Left lung (tissue), 10 donors: ENCODE measurements around the gene CPM. TPM values are rescaled to one million over a fixed set of nuclear protein-coding genes. Genes with fewer than 3 reads are reported as not detected.

Experiments
- ATAC-seq: fragments of 200-7000 bp; cut with Tn5 transposase; one replicate; pipeline ENCODE4 v1.9.1; 2020; ENCODE audit warnings: moderate library complexity
- DNase-seq, 4 donors: peaks; one replicate each; pipeline ENCODE4 v3.0.0-alpha.2; 2013 to 2020
- H3K27ac ChIP-seq, 2 donors: fragments of 200-600 bp; sonication (generic) in 1 of 2; one replicate each; pipeline versions ENCODE4 v1.5.0 to v1.8.0; 2020 to 2021
- H3K27me3 ChIP-seq, 2 donors: fragments of 200-600 bp; sonication (generic) in 1 of 2; one replicate each; pipeline versions ENCODE4 v1.5.0 to v1.8.0; 2020 to 2021
- H3K36me3 ChIP-seq, 2 donors: fragments of 200-600 bp; sonication (generic) in 1 of 2; one replicate each; pipeline versions ENCODE4 v1.5.0 to v1.8.0; 2020 to 2021
- H3K4me1 ChIP-seq, 2 donors: fragments of 200-600 bp; one replicate each; pipeline ENCODE4 v1.8.0; 2021
- H3K4me3 ChIP-seq, 2 donors: fragments of 200-600 bp; sonication (generic) in 1 of 2; one replicate each; pipeline versions ENCODE4 v1.5.0 to v1.8.0; 2020 to 2021; ENCODE audit warnings: mild to moderate bottlenecking in 1 of 2
- H3K9me3 ChIP-seq, 2 donors: fragments of 200-600 bp; sonication (generic) in 1 of 2; one replicate each; pipeline versions ENCODE4 v1.5.0 to v1.8.0; 2020 to 2021
- intact Hi-C, 2 donors: fragments of 100-400 bp; cut with DNase I; formaldehyde crosslinking; loops; one replicate each; pipeline versions ENCODE4 v1.11.2 to v1.14.2; 2022
- polyA plus RNA-seq, 6 donors: library from polyadenylated mRNA; unstranded; fragments of 120-200 nt; gene quantifications; one replicate each; pipeline ENCODE4 v1.2.1, GENCODE V29; 2013; ENCODE audit not compliant: insufficient read length in 6 of 6
- total RNA-seq, 2 donors: library from RNA; stranded (reverse); fragmentation: NEBNext Ultra II Directional; extraction: Animal tissue kit (Norgen Biotek cat#: 25700); gene quantifications; one replicate each; pipeline ENCODE4 v1.2.1, GENCODE V29; 2021
- TF ChIP-seq, protein P1 (sequence below), 2 donors: fragments of 200-600 bp; sonication (generic) in 1 of 2; IDR thresholded peaks; one replicate each; pipeline versions ENCODE4 v1.5.0 to v1.8.0; 2021; ENCODE audit warnings: antibody characterized with exemption in 2 of 2
- donor health status: DM: no; HTN: yes; CAD: no.
- donor health status: DM: no; HTN: no; CAD: no.

The CPM gene
- total and polyA plus RNA-seq, 8 donors = 180 to 708 (median 336) TPM

DNA sequence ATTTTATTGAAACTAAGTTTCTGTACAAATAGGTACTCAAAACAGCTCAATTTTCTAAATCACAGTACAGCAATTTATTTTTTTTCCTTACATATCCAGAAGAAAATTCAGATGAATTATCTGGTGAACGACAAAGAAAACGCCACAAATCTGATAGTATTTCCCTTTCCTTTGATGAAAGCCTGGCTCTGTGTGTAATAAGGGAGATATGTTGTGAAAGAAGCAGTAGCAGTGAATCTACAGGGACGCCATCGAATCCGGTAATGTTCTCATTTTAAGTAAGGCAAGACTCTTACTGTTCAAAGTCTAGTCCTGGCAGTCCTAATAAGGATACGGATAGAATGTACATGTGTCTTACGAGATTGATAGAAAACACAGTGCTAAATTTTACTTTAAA, 104.3 kb downstream of the CPM start:
- Histone ChIP-seq H3K36me3 (peaks cover 0 to 93% of the 10 kb centered on the region in 2 donors), H3K9me3 (no peaks in the 10 kb centered on the region), H3K4me3 (no peak overlapping the region), H3K27ac (no peak overlapping the region), H3K4me1 (no peaks in the 10 kb centered on the region), H3K27me3 (no peaks in the 10 kb centered on the region)
- ATAC-seq (no peak), DNase-seq (no peak)
- intact Hi-C loops = no loop called here
- TF ChIP-seq, protein P1, sequence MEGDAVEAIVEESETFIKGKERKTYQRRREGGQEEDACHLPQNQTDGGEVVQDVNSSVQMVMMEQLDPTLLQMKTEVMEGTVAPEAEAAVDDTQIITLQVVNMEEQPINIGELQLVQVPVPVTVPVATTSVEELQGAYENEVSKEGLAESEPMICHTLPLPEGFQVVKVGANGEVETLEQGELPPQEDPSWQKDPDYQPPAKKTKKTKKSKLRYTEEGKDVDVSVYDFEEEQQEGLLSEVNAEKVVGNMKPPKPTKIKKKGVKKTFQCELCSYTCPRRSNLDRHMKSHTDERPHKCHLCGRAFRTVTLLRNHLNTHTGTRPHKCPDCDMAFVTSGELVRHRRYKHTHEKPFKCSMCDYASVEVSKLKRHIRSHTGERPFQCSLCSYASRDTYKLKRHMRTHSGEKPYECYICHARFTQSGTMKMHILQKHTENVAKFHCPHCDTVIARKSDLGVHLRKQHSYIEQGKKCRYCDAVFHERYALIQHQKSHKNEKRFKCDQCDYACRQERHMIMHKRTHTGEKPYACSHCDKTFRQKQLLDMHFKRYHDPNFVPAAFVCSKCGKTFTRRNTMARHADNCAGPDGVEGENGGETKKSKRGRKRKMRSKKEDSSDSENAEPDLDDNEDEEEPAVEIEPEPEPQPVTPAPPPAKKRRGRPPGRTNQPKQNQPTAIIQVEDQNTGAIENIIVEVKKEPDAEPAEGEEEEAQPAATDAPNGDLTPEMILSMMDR (IDR thresholded peaks at IDR 0.05) = no peak

DNA sequence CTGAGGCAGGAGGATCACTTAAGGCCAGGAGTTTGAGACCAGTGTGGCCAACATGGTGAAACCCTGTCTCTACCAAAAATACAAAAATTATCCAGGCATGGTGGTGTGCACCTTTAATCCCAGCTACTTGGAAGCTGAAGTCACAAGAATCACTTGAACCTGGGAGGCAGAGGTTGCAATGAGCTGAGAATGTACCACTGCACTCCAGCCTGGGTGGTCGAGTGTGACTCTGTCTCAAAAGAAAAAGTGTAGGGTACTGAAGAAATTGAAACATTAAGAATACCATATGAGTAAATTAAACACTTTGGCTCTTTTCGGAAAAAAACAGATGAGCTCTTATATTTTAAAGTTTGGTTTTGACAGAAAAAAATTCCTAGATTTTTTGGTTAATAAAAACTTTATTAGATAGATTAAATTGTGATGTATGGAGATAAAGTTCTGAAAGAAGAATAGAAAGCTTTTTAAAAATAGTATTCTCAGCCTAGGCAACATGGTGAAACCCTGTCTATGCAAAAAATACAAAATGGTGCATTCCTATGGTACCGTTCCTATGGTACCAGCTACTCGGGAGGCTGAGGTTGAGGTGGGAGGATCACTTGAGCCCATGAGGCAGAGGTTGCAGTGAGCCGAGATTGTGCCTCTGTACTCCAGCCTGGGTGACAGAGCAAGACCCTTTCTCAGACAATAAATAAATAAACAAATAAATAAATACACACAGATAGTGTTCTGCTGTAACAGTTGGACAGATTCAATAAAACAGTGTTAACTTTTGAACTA, 104.9 kb downstream of the CPM start:
- peaks cover 0 to 96% of the 10 kb centered on the region in 2 donors for H3K36me3 ChIP-seq
- ATAC-seq = no peak
- H3K27ac ChIP-seq = no peak overlapping the region
- TF ChIP-seq, protein P1 (IDR thresholded peaks at IDR 0.05) = no peak
- H3K9me3 ChIP-seq = no peaks in the 10 kb centered on the region
- H3K27me3 ChIP-seq = no peaks in the 10 kb centered on the region
- no peaks in the 10 kb centered on the region for H3K4me1 ChIP-seq
- H3K4me3 ChIP-seq = no peak overlapping the region
- intact Hi-C loops = no loop called here
- DNase-seq = no peak

DNA sequence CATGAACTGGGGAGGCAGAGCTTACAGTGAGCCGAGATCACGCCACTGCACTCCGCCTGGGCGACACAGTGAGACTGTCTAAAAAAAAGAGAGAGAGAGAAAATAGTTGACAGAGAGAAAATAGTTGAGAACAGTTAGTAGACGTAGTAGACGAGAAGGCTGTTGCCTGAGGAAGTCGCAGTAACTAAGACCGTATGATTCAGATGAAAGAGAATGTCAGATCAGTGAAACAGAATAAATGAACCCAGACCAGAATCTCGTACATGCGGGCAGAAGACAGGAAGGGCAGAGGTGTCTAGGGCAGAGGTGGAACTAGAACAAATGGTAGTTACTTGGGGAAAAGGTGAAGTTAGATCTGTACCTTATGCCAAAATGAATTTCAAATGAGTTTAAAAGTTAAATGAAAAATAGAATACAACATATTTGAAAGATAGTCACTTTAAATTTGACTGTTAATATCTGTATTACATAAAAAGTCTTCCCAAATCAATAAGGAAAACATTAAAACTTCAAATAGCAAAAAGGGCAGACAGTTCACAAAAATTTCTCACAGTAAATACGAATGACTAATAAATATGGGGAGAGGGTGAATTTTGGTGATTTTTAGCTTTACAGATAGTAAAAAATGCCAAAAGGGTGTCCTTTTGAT, 107.3 kb downstream of the CPM start:
- H3K4me3 ChIP-seq = no peak overlapping the region
- no peaks in the 10 kb centered on the region for H3K27me3 ChIP-seq
- intact Hi-C loops = no loop called here
- H3K4me1 ChIP-seq = peaks cover 0 to 11% of the 10 kb centered on the region in 2 donors
- no peak for ATAC-seq
- H3K27ac ChIP-seq = no peak overlapping the region
- H3K9me3 ChIP-seq = no peaks in the 10 kb centered on the region
- peaks cover 0 to 98% of the 10 kb centered on the region in 2 donors for H3K36me3 ChIP-seq
- TF ChIP-seq, protein P1 (IDR thresholded peaks at IDR 0.05) = no peak
- DNase-seq = no peak

DNA sequence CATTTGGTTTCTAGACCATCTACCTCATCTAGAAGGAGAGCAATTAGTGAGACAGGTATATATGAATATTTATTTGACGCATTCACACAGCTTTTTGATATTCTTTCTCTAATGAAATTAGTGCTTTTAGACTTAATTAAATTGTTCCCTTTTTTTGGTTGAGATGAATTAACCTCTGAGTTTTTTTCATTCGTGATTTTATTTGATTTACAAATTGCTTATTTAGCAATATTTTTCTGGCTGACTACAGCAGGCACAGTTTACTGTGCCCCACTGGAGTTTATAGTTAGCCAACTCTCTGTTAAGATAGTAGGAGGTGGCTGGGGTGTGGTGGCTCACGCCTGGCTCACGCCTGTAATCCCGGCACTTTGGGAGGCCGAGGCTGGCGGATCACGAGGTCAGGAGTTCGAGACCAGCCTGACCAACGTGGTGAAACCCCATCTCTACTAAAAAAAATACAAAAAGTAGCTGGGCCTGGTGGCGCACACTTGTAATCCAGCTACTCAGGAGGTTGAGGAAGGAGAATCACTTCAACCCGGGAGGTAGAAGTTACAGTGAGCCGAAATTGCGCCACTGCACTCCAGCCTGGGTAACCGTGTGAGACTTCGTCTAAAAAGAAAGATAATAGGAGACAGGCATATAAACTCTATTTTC, 108.2 kb downstream of the CPM start:
- Histone ChIP-seq H3K27ac (no peak overlapping the region), H3K4me1 (peaks cover 0 to 11% of the 10 kb centered on the region in 2 donors), H3K9me3 (no peaks in the 10 kb centered on the region), H3K36me3 (peaks cover 0 to 98% of the 10 kb centered on the region in 2 donors), H3K4me3 (no peak overlapping the region), H3K27me3 (no peaks in the 10 kb centered on the region)
- DNase-seq (no peak), ATAC-seq (no peak)
- TF ChIP-seq, protein P1 (IDR thresholded peaks at IDR 0.05) = no peak
- intact Hi-C loops = no loop called here

DNA sequence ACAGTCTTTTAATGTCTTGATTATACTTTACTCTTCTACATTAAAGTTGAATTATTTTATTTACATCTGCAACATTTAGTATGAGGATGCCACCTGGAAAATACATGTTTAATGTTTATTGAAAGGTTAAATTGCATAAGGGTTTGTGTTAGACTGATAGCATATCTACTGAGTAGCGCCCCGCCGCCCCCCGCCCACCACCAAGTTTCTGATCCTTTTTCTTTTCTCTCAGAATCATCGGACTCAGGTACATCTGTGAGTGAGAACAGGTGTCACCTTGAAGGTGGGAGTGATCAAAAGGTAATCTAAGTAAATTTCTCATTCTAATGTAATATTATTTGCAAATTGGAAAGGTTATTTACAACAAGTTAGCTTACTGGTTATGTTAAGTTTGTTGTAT, 108.8 kb downstream of the CPM start:
- H3K4me3 ChIP-seq = no peak overlapping the region

More for the DNA sequence above, 108.8 kb downstream of the CPM start:
- Histone ChIP-seq H3K27me3 (no peaks in the 10 kb centered on the region), H3K36me3 (peaks cover 0 to 98% of the 10 kb centered on the region in 2 donors), H3K27ac (no peak overlapping the region), H3K9me3 (no peaks in the 10 kb centered on the region), H3K4me1 (peaks cover 0 to 11% of the 10 kb centered on the region in 2 donors)
- ATAC-seq (no peak), DNase-seq (no peak)
- intact Hi-C loops = no loop called here
- TF ChIP-seq, protein P1 (IDR thresholded peaks at IDR 0.05) = no peak
